ENCODE measurements around the gene CD163.

CD163 gene

DNA sequence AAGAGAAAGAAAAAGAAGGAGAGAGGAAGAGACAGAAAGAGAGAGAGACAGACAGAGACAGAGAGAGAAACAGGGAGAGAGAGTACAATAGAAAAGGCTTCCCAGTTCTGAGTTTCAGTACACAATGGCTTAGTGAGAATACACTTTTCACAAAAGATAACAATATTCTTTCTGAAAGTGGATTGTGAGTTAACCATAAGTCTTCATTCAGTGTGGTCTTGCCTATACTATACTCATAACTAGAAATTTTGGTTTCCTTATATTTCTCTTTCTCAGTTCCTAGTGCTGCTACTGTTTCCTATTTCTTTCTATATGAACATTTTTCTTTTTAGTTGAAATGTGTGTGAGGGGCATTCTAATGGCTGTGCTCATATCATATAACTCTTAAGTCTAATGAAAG, 68.9 kb downstream of the CD163 start:
- no peaks in the 10 kb centered on the region for H3K27me3 ChIP-seq (replicated peaks; ENCODE audit: control insufficient read depth, insufficient read depth, low read length)
- no peak for DNase-seq (ENCODE audit: extremely low read depth, insufficient read length)
- TF ChIP-seq, protein P1, sequence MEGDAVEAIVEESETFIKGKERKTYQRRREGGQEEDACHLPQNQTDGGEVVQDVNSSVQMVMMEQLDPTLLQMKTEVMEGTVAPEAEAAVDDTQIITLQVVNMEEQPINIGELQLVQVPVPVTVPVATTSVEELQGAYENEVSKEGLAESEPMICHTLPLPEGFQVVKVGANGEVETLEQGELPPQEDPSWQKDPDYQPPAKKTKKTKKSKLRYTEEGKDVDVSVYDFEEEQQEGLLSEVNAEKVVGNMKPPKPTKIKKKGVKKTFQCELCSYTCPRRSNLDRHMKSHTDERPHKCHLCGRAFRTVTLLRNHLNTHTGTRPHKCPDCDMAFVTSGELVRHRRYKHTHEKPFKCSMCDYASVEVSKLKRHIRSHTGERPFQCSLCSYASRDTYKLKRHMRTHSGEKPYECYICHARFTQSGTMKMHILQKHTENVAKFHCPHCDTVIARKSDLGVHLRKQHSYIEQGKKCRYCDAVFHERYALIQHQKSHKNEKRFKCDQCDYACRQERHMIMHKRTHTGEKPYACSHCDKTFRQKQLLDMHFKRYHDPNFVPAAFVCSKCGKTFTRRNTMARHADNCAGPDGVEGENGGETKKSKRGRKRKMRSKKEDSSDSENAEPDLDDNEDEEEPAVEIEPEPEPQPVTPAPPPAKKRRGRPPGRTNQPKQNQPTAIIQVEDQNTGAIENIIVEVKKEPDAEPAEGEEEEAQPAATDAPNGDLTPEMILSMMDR (IDR thresholded peaks at IDR 0.05; ENCODE audit: insufficient read depth, low read length, poor library complexity, severe bottlenecking): no peak
- H3K4me3 ChIP-seq (replicated peaks; ENCODE audit: low read depth, low read length): no peak overlapping the region
- H3K36me3 ChIP-seq (ENCODE audit: control insufficient read depth, insufficient read depth, low read length): no peaks in the 10 kb centered on the region

DNA sequence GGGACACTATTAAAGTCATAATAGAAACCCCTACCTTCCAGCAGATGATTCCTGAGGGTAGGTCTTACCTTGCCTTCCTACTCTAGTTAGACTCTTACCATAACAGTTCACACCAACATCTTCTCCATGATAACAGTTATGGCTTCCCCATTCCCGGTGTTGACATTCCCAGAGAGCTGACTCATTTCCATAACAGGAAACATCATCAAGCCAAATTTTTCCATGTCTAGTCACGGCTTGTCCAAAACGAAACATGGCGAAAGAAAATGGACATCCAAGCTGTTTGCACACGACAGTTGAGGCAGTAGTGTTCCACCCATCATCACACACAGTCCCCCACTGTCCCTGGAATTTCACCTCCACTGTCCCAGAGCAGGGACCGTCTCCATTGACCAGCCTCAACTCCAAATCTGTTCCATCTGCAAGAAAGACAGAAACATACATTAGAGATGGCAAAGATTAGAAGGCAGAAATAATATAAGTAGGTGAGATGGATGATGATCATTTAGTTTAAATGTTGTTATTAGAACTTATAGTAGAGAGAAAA, 70.2 kb downstream of the CD163 start:
- TF ChIP-seq, protein P1 (IDR thresholded peaks at IDR 0.05; ENCODE audit: insufficient read depth, low read length, poor library complexity, severe bottlenecking): no peak
- Histone ChIP-seq H3K27me3 (replicated peaks; ENCODE audit: control insufficient read depth, insufficient read depth, low read length) (no peaks in the 10 kb centered on the region), H3K4me3 (replicated peaks; ENCODE audit: low read depth, low read length) (no peak overlapping the region), H3K36me3 (ENCODE audit: control insufficient read depth, insufficient read depth, low read length) (no peaks in the 10 kb centered on the region)
- DNase-seq (ENCODE audit: extremely low read depth, insufficient read length): no peak

DNA sequence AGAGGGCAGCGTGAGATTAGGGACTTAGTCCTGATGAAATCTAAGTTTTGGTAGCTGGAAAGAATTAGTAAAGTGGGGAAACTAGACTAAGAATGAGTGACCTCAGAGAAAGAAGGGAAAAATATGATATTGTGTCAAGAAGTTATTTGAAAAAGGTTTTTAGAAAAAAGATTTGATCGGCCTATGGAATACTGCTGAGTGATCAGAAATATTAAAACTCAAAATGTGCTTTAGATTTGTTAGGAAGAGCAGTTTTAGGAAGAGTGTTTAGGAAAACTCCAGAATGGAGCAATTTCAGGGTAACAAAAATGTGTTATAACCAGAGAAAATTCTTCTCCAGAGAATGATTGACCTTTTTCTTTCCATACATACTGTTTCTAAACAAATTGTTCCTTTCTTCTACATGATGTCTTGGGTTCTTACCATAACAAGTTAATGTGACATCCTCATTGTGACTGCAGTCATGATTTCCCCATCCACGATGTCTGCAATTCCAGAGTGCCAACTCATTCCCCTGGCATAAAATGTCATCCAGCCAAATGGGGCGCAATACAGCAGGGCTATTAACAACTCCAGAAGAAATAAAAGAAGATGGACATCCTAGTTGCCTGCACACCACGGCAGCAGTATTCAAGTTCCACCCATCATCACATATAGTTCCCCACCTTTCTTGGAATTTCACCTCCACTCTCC, 71.4 kb downstream of the CD163 start:
- Histone ChIP-seq H3K27me3 (replicated peaks; ENCODE audit: control insufficient read depth, insufficient read depth, low read length) (no peaks in the 10 kb centered on the region), H3K36me3 (ENCODE audit: control insufficient read depth, insufficient read depth, low read length) (no peaks in the 10 kb centered on the region), H3K4me3 (replicated peaks; ENCODE audit: low read depth, low read length) (no peak overlapping the region)
- TF ChIP-seq, protein P1 (IDR thresholded peaks at IDR 0.05; ENCODE audit: insufficient read depth, low read length, poor library complexity, severe bottlenecking): no peak
- no peak for DNase-seq (ENCODE audit: extremely low read depth, insufficient read length)

Measured in GM06990 (cell line).